GM18519 (cell line): ENCODE results near the gene TM9SF4.

ENCODE experiments used
- ATAC-seq: cut with Tn5 transposase; IDR thresholded peaks from one replicate; pipeline ENCODE4 v1.9.1; 2021; ENCODE audit warnings: mild to moderate bottlenecking, moderate library complexity; ENCODE audit not compliant: unreplicated experiment, low FRiP score

The TM9SF4 gene

GRCh38 chr20:32126919-32127318 lies 17.4 kb downstream of the TM9SF4 start:
- no peak for ATAC-seq

- no peak for ATAC-seq
These were observed 17.8 kb downstream of the TM9SF4 start for GRCh38 chr20:32127347-32127746.

- ATAC-seq, result no peak
These were observed 18.7 kb downstream of the TM9SF4 start for GRCh38 chr20:32128167-32128566.

GRCh38 chr20:32129863-32130262 lies 20.3 kb downstream of the TM9SF4 start:
- ATAC-seq, result no peak

GRCh38 chr20:32130352-32130751 lies 20.8 kb downstream of the TM9SF4 start:
- ATAC-seq, result no peak

GRCh38 chr20:32130965-32131364 lies 21.5 kb downstream of the TM9SF4 start:
- no peak for ATAC-seq

- peak; percentile 71 for ATAC-seq
These were observed 23.5 kb downstream of the TM9SF4 start for GRCh38 chr20:32132911-32133549.

GRCh38 chr20:32134026-32134425 lies 24.5 kb downstream of the TM9SF4 start:
- no peak for ATAC-seq

GRCh38 chr20:32135983-32136515 lies 26.5 kb downstream of the TM9SF4 start:
- ATAC-seq, result no peak

GRCh38 chr20:32138921-32139320 lies 29.4 kb downstream of the TM9SF4 start:
- ATAC-seq, result no peak

- no peak for ATAC-seq
These were observed 30.4 kb downstream of the TM9SF4 start for GRCh38 chr20:32139947-32140346.

- ATAC-seq, result no peak
These were observed 31.1 kb downstream of the TM9SF4 start for GRCh38 chr20:32140603-32141002.

- ATAC-seq, result no peak
These were observed 32.0 kb downstream of the TM9SF4 start for GRCh38 chr20:32141465-32141980.

GRCh38 chr20:32142088-32142487 lies 32.6 kb downstream of the TM9SF4 start:
- ATAC-seq, result no peak

- no peak for ATAC-seq
These were observed 33.5 kb downstream of the TM9SF4 start for GRCh38 chr20:32142991-32143390.

- no peak for ATAC-seq
These were observed 35.6 kb downstream of the TM9SF4 start for GRCh38 chr20:32144898-32145662.

- ATAC-seq, result no peak
These were observed 40.2 kb downstream of the TM9SF4 start for GRCh38 chr20:32149566-32150170.

- ATAC-seq, result no peak
These were observed 40.9 kb downstream of the TM9SF4 start for GRCh38 chr20:32150291-32150848.

GRCh38 chr20:32152421-32153155 lies 43.1 kb downstream of the TM9SF4 start:
- no peak for ATAC-seq

- ATAC-seq, result no peak
These were observed 43.7 kb downstream of the TM9SF4 start for GRCh38 chr20:32153156-32153665.
